ENCODE data around the gene CDKN1C.
"Not testable (repeated sequence)": the region's sequence is repeated elsewhere in the genome, so short reads cannot be mapped to it uniquely, and the experiment has no call there.

CDKN1C gene

GRCh38 chr11:2909133-2909902 lies 23.7 kb upstream of the CDKN1C start:
- DNase-seq (ENCODE audit: low read depth) = no peak

DNA sequence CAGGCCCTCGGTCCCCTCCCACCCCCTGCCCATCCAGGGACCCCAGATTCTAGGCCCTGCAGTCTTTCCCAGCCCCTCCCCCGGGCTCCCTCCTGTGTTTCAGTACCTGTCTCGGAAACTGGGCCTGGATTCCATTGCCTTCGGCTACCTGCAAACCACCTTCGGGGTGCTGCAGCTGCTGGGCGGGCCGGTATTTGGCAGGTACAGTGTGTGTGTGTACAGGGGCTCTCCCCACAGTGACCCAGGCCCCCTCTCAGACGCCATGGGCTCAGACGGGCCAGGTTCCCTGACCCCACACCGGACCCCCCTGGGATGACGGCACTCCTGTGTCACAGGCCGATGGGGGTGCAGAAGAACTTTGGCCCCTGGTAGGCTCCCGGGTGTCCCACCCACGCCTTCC lies 22.6 kb upstream of the CDKN1C start:
- no peak for DNase-seq (ENCODE audit: low read depth)

- not testable (repeated sequence) for DNase-seq (ENCODE audit: low read depth)
Observed at GRCh38 chr11:2905299-2905698, 19.7 kb upstream of the CDKN1C start.

- no peak for DNase-seq (ENCODE audit: low read depth)
Observed at GRCh38 chr11:2904153-2905052, 18.8 kb upstream of the CDKN1C start.

- no peak for DNase-seq (ENCODE audit: low read depth)
Observed at GRCh38 chr11:2903672-2904011, 18.1 kb upstream of the CDKN1C start.

DNA sequence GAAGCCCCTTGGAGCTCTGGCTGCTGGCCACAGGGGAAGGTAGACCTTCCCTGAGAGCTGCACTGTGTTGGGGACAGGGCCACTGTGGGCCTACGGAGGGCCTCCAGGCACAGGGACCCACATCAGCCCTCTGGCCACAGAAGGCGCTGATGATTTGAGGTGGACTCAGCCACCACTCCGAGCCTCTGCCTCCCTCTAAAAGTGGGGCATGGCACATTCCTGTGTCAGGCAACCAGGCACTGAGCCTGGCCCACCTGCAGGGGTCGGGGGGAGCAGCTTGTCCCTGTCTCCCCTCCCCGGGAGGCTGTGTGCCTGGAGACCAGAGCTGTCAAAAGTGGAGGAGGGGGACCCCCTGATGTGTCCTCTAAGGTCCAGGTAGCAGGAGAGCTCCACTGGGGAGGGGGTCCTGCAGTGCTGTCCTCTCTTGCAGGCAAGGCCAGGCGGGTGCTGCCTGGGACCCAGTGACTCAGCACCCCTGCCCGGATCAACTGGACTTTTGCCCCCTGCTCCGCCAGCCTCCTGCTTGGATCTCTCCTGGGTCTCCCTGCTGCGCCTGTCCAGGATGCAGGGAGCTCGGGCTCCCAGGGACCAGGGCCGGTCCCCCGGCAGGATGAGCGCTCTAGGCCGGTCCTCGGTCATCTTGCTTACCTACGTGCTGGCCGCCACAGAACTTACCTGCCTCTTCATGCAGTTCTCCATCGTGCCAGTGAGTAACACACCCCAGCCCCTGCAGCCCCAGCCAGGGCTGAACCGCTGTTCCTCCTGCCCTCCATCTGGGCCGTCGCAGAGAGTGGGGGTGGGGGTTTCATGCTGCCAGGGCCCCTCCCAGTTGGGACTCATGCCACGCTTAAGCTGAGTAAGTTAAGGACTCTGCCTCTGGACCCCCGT lies 17.5 kb upstream of the CDKN1C start:
- no peak for DNase-seq (ENCODE audit: low read depth)

GRCh38 chr11:2901854-2902783 lies 16.5 kb upstream of the CDKN1C start:
- DNase-seq (ENCODE audit: low read depth) = peak; percentile 90

DNA sequence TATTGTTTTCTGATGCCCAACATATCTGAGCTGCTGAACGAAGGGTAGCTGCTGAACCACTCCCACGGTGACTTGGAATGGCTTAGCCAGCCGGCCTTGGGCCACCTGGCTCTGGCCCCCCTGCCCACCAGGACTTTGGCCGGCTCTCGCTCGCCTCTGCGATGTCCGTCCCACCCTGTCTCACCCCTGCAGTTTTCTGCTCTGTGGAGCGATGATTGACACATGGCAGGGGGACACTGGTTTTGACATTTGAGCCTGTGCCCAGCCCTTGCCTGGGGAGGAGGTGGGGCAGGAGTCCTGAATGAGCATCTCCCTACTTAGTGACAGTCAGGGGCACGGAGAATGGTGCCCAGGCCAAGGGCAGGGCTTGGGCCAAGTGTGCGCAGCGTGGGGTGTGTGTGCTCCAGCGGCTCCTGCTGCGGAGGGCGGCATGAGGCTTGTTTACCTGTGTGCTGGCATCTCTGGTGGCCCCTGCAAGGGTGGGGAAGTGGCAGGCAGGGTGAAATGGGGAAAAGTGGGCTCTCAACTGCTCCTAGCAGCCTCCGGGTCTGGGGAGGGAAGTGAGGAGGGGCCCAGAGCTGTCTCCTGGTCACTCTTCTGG lies 15.7 kb upstream of the CDKN1C start:
- no peak for DNase-seq (ENCODE audit: low read depth)

DNA sequence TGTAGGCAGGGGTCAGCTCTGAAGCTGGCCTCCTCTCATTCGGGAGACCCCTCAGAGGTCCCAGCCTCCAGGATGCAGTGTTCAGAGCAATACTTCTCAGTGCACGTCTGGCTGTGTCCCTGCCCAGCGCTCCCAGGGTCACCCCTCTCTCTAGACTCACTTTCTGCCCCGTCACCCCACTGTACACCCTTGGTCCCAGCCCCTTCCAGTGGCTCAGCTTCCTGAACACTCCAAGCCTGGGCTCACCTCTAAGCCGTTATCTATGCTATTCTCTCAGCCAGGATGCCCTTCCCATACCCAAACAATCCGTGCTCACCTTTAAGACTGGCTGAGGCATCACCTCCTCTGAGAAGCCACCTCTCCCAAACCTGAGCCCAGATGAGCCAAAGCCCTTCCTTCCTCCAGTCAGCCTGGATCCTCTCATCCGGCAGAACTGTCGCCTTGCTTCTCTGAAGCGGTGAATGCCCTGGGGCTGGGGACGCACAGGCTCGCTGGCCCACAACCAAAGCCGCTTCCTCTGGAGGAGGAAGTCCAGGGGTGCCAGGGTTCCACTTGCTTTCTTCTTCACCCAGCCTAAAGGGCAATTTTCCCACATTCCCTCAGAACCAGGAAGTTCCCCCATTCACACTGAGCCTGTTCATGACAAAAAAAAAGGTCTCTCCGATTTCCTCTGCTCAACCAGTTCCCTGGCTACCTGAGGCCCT lies 13.7 kb upstream of the CDKN1C start:
- no peak for DNase-seq (ENCODE audit: low read depth)

- peak; percentile 34 for DNase-seq (ENCODE audit: low read depth)
Observed at GRCh38 chr11:2898366-2899079, 12.9 kb upstream of the CDKN1C start.

- no peak for DNase-seq (ENCODE audit: low read depth)
Observed at GRCh38 chr11:2897048-2897447, 11.5 kb upstream of the CDKN1C start.

DNA sequence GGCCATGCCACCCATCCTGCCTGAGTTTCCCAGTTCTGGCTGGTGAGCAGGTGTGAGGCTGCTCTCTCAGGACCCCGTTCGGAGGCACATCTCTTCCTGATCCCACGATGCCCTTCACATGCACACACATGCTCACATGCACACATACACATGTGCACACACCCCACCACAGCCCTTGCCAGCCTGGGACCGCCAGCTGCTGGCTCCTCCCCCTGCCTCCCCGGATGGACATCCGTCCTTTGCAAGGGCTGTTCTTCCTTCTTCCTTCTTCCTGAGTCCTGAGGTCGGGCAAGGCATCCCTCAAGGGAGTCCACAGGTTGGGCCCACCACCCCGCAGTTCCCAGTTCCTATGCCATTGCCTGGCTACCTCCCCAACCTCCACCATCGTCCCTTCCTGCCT lies 10.5 kb upstream of the CDKN1C start:
- DNase-seq (ENCODE audit: low read depth) = no peak

DNA sequence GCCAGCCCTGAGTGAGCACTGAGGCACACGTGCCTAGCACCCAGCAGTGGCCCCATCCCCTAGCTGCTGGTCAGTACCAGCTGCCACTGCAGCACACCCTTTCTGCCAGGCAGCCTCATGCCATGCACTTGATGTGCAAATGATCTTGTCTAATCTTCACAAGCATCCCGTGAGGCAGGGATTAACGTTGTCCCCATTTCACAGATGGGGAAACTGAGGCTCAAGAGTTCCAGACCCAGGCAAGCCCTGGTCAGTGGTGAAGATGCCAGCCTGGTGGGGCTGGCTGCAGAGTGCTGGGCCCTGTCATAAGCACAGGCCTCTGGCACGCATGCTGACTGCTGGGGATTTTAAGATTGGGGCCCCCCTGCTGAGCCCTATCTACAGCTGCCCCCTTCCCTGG lies 8.4 kb upstream of the CDKN1C start:
- no peak for DNase-seq (ENCODE audit: low read depth)

- no peak for DNase-seq (ENCODE audit: low read depth)
Observed at GRCh38 chr11:2892967-2893528, 7.5 kb upstream of the CDKN1C start.

DNA sequence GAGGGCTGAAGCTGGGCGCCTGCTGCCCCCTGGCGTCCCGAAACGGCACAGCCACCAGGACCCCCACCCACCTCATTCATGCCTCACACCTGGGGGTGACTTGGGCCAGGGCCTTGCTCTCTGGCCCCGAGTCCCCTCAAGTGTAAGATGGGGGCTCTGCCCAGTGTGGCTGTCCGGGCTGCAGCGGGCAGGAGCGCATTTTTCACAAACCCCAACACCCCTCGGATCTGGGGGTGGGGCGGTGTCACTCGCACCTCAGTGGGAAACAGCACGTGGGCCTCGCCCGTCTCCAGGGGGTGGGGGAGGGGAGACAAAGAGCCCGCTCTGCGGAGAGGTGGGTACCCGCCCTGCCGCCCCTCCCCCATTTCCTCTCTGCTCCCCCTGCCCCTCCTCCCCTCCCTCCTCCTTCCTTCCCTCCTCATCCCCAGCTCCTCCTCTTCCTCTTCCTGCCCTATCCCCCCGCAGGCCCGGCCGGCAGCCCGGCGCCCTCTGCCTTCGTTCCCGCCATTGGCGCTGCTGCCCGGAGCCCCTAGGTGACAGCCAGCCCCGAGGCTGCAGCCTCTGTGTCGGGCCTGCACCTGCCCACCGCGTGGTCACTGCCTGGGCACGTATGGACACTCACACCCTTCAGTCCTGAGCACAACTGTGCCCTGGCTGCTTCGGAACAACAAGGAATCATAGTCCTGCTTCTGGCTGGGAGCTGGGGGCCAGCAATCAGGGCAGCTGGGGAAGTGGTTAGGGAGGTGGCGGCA lies 6.8 kb upstream of the CDKN1C start:
- peak; percentile 33 for DNase-seq (ENCODE audit: low read depth)

GRCh38 chr11:2891326-2892214 lies 6.0 kb upstream of the CDKN1C start:
- DNase-seq (ENCODE audit: low read depth) = no peak

All from stimulated activated CD8-positive, alpha-beta memory T cell treated with anti-CD3 and anti-CD28 coated beads, Interleukin-4, amount 100 ng/mL, for 24 hours (primary cell).